ENCODE measurements around the gene ANKS3.

ANKS3 gene

DNA sequence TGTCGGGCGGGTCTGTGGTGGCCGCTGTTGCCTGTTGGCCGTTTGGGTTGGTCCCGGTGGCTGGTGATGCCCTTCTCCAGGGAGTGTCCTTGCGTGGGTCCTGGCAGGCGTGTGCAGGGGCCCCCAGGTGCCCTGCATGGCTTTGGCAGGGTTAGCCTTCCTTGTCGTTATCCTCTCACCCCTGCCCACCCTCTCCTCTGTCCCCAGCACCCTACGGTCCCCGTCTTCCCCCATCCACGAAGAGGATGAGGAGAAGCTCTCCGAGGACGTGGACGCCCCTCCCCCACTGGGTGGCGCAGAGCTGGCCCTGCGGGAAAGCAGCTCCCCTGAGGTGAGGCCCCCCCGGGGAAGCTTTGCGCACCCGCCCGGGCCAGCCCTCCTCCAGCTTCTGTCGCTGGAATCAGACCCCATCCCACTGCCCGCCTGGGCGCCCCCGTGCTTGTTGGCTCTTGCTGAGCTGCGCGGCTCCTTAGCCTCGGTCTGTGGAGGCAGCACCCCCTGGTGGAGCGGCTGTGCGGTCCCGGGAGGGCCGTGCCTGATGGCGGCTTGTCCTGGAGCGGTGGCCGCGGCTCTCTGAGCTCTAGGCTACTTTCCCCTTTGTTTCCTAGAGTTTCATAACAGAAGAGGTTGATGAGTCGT is 51.3 kb downstream of the ANKS3 start:
- DNase-seq, result peak; percentile 37

DNA sequence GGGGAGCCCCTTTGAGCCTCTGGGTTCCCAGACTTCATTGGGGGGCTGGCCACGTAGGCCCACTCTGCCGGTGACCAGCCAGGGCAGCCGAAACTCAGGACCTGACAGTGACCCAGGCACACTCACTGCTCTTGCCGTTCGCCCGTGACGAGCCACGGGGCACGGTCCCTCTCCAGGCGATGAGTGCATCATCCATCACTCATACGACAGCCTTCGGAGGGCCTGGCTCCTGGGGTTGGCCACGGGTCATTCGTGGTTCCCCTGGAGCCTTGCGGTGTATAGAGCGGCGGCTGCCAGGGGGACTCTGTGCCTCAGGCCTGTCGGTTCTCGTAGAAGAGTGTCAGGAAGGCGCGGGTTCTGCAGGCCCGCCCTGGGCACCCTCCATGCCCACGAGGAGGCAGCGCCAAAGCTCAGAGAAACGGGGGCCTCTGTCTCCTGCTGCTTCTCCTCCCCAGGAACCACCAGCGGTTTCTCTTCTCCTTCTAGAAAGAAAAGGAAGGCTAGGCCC is 51.9 kb downstream of the ANKS3 start:
- DNase-seq, result no peak

- DNase-seq, result no peak
Measured at GRCh38 chr16:4681471-4682083, 52.5 kb downstream of the ANKS3 start.

- DNase-seq, result no peak
Measured at GRCh38 chr16:4680673-4681470, 53.2 kb downstream of the ANKS3 start.

DNA sequence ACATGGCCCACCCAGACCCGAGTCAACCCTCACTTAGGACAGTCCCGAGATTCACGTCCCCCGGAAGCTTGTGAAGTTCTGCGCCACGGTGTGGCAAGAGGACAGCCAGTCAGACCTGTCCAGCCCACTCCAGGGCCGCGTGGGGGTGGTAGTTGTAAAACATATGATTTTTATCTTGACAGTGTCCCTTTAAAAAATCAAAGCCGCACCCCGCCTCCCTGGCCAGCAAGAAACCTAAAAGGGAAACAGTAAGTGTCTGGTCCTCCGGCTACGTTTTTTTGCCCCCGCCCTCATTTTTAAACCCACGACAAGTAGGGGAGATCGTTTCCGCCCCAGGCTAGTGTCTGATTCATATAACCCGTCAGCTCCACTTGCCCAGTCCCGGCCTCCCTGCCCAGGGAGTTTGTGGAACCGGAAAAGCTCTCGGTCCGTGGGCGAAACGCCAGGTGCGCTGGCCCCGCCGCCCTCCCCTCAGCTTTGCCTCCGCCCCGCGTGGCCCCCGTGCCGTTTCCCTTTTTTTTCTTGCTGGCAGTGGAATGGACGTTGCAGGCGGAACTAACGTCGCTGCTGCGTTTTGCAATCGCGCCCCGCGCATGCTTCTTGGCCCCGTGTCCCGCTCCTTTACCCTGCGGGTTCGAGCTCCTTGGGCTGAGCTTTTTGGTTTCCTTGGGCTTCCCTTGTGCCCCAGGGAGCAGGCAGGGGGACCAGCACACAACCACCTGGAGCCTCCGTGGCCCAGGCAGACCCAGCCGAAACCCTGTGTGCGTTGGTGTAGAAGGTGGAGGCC is 54.0 kb downstream of the ANKS3 start:
- DNase-seq, result peak; percentile 63

DNA sequence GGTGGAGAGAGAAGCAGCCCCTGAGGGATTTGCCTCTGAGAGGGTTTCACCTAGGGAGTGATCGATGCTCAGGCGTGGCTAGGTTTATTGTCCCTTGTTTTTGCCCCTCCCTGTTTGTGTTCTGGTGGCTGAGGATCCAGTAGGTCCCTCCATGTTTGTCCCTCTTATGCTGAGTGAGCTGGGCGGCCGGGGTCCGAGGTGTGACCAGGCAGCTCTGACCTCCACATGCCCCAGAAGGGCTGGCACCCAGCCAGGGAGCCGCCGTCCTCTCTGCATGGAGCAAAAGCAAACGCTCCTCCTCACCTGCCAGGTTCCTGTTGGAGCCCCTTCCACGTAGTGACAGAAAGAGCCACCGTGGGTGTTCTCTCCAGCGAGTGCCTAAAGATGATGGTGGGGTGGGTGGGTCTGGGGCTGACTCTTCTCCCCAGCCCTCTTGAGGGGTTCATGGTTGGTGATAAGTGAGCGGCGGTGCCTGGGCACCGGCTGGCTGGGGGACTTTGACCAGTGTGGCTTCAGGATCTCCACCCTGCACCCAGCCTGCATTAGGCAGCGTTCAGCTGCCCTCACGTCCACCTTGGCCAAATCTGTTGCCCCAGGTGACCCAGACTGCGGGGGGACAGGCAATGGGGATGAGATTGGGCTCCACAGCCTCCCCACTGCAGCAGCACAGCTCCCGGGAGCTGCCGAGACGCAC is 54.8 kb downstream of the ANKS3 start:
- peak; percentile 63 for DNase-seq

DNA sequence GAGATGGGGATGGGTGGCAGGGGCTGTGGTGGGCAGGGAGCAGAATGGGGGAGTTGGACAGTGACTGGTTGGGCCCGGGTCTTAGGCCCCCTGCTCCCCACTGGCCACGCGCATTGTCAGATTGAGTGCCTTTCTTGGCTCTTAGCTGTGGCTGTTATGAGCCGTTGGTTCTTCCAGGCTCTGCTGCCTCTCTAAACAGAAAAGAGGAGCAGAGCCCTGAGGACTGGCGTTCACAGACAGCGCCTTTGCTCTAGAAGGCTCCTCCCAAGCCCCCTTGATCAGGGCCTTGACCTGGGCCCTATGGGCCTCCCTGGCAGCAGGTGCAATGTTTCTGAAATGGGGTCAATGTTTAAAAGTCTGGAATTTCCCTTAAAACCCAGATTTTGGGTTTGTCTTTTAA is 55.5 kb downstream of the ANKS3 start:
- peak; percentile 20 for DNase-seq

- DNase-seq, result no peak
Measured at GRCh38 chr16:4677994-4678393, 56.1 kb downstream of the ANKS3 start.

DNA sequence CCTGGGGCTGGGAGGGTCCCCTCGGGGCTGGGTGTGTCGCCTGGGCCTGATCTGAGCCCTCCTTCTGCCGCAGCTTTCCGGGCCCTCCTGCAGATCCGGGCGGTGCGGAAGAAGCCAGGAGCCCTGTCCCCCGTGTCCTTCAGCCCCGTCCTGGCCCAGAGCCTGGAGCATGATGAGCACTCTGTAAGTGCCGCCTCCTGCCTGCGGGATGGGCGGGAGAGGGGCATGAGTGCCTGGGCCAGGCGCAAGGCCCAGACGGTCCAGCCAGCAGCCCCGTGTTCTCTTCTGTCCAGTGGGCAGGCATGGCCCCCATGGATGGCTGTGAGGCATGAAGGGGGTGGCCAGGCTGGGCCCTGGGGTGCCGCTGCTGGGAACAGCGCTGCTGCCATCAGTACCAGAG is 56.7 kb downstream of the ANKS3 start:
- no peak for DNase-seq

- DNase-seq, result no peak
Measured at GRCh38 chr16:4676831-4677230, 57.2 kb downstream of the ANKS3 start.

DNA sequence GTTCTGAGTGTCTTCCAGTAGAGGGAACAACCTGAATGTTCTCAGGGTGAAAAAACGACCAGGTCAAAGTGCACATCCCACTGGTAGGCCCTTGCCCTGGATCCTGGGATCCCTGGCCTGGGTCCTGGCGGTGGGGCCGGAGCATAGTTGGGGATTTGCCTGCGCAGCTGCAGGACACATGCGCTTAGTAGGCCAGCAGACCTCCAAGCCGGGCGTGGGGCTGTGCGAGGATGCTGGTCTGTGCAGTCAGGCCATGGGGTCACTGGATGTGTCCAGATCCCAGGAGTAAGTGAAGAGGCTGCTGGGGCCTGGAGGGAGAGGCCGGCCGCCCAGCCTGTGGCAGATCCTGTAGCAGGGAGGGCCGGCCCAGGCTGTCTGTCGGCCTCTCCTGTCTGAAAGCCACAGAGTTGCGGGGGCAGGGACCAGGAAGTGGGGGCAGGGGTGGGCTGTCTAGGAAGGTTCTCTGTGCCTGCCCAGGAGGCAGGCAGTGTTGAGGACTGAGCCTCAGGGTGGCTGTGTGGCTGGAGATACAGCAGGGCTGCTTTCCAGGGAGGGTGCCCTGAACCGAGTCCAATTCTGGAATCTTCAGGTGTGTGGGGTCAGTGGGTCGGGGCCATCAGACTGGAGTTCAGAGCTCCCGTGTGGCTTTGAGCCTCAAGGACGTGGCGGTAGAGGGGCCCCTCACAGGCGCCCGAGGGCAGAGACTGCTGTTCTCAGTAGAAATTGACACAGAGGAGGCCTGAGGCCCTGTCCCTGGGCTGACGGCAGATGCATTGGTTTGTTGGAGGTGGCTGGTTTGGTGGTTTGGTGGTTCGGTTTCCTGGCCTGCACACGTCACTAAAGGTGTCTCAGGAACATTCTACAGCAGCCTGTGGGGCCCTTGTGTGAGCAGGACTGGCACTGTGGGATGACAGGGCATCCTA is 57.9 kb downstream of the ANKS3 start:
- no peak for DNase-seq

DNA sequence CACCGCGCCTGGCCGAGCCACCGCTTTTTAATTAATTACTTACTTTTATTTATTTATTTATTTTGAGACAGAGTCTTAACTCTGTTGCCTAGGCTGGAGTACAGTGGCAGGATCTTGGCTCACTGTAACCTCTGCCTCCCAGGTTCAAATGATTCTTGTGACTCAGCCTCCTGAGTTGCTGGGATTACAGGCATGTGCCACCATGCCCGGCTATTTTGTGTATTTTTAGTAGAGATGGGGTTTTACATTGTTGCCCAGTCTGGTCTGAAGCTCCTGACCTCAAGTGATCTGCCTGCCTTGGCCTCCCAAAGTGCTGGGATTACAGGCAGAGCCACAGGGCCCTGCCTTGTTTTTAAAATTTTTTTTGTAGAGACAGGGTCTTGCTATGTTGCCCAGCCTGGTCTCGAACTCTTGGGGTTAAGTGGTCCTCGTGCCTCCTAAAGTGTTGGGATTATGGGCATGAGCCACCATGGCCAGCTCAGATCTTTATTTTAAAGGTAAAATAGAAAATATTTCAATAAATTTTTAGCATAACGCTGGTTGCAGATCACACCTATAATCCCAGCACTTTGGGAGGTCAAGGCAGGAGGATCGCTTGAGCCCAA is 59.0 kb downstream of the ANKS3 start:
- DNase-seq, result no peak

DNA sequence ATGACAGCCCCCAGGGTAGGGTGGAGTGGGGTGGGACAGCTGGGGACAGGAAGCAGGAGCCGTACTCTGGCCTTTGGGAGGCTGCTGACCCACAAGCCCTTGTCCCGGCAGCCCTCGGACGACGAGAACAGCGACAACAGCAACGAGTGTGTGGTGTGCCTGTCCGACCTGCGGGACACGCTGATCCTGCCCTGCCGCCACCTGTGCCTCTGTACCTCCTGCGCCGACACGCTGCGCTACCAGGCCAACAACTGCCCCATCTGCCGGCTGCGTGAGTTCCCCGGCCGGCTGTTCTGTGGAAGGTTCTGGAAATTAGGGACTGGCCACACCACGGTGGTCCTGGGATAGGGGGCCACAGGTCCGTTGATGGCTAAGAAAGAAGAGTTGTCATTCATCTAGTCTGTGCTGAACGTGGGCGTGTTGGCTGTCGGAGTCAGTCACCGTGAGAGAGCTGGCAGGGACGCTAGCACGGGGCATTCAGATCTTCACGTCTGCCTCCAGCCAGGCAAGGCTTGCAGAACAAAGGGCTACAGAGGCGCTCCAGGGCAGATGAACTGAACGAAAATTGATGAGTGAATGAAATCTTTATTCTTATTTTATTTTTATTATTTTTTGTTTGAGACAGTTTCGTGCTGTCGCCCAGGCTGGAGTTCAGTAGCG is 60.6 kb downstream of the ANKS3 start:
- DNase-seq, result no peak

- no peak for DNase-seq
Measured at GRCh38 chr16:4668313-4668960, 65.6 kb downstream of the ANKS3 start.

GRCh38 chr16:4667203-4667963 is 66.7 kb downstream of the ANKS3 start:
- DNase-seq, result peak; percentile 41

DNA sequence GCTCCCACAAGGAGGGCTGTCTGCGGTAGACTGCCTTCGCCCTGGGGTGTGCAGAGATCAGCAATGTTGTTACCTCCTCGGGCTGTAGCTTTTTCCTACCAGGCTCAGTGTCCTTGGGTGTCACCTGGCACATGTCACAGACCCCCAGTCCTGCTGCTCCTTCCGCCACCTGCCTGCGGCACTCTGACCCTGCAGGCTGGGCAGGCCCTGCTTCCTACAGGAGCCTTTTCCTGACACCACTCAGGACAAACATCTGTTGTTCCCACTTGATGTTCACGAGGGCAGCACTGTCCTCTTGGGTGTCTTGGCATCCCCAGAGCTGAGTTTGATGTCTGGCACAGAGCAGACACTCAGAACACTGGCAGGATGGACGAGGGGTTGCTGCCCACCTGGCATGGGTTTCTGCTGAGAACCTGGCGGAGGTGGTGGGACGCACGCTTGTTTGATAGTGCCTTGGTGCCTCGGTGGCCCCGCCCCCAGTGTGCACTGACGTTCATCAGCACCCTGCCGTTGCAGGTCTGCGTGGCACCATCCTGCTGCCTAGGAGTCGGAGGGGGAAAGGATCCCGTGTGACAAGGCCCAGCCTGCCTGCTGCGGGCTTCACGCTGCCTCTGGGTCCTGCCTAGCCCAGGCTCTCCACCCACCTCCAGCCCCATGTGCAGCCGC is 67.4 kb downstream of the ANKS3 start:
- no peak for DNase-seq

GRCh38 chr16:4664538-4665418 is 69.3 kb downstream of the ANKS3 start:
- DNase-seq, result peak; percentile 92

Measured in NCI-H69 (cell line).